Tibial nerve (tissue), 4 donors: ENCODE data around the gene LEF1. TPM values are rescaled to one million over a fixed set of nuclear protein-coding genes. Genes with fewer than 3 reads are reported as not detected.

Experiments used
- DNase-seq, 2 donors: peaks; one replicate each; pipeline ENCODE4 v3.0.0-alpha.2; 2019; ENCODE audit warnings: low spot score in 2 of 2
- H3K27ac ChIP-seq, 4 donors: fragments of 200-600 bp; sonication (generic) in 3 of 4; one replicate each; pipeline ENCODE4 v1.5.1; 2017 to 2019; ENCODE audit warnings: mild to moderate bottlenecking in 1 of 4
- H3K27me3 ChIP-seq, 2 donors: fragments of 200-600 bp; sonication (generic) in 1 of 2; one replicate each; pipeline versions ENCODE4 v1.5.1 to v1.6.0; 2017 to 2019
- H3K36me3 ChIP-seq, 3 donors: fragments of 200-600 bp; sonication (generic); one replicate each; pipeline ENCODE4 v1.5.1; 2018 to 2019
- H3K4me1 ChIP-seq, 4 donors: fragments of 200-600 bp; sonication (generic) in 3 of 4; one replicate each; pipeline ENCODE4 v1.5.1; 2017 to 2019
- H3K4me3 ChIP-seq, 4 donors: fragments of 200-600 bp; sonication (generic) in 3 of 4; one replicate each; pipeline ENCODE4 v1.5.1; 2017 to 2019; ENCODE audit warnings: mild to moderate bottlenecking in 1 of 4, moderate library complexity in 1 of 4
- H3K9me3 ChIP-seq, 4 donors: fragments of 200-600 bp; sonication (generic) in 3 of 4; one replicate each; pipeline ENCODE4 v1.5.1; 2017 to 2019
- EP300 ChIP-seq, 2 donors: sonication (generic); formaldehyde crosslinking; IDR thresholded peaks; one replicate each; pipeline ENCODE4 v1.6.1; 2017; ENCODE audit warnings: antibody characterized with exemption in 2 of 2, mild to moderate bottlenecking in 1 of 2
- POLR2A ChIP-seq, 2 donors: fragments of 450-650 bp; IDR thresholded peaks; one replicate each; pipeline ENCODE4 v1.6.1; 2017; ENCODE audit warnings: antibody characterized with exemption in 2 of 2, mild to moderate bottlenecking in 2 of 2, moderate library complexity in 2 of 2
- WGBS, 2 donors: methylation state at CpG; one replicate each; pipeline ENCODE4 v1.1.5; 2018; 5-methylcytosine and 5-hydroxymethylcytosine counted together
- total RNA-seq, 4 donors: library from RNA; depleted of rRNA; stranded (reverse); fragments of >200 nt; gene quantifications; one replicate each; pipeline ENCODE4 v1.1.0, GENCODE V29; 2016
- TF ChIP-seq, protein P1 (sequence below), 5 experiments: fragments of 200-600 bp in 3 of 5; fragments of 450-650 bp in 2 of 5; sonication (generic) in 3 of 5; IDR thresholded peaks; one replicate each; pipeline ENCODE4 v1.5.1; 2016 to 2019; ENCODE audit warnings: antibody characterized with exemption in 5 of 5, mild to moderate bottlenecking in 3 of 5, moderate library complexity in 2 of 5

The LEF1 gene
- total RNA-seq, 4 donors from 2014 or later = 1.9 to 11.7 (median 8.3) TPM

DNA sequence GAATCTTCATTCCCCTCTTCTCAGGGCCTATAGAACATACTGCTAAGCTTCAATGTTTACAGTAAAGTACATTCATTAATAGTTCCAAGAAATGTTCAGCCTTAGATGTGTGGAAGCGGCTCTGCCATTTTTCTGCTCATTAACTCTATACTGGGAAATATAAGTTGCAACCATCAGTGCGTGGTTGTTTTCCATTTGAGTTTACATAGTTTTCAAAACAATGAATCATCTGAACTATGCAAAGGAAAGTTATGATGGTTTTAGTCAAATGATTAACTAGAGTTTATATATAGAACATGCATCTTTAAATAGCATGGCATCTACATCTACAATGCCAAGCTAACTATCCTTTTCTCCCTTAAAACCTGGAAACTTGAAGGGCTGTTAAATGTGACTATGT lies 29.6 kb downstream of the LEF1 start:
- Histone ChIP-seq H3K4me1 (no peaks in the 10 kb centered on the region), H3K36me3 (no peaks in the 10 kb centered on the region), H3K9me3 (no peaks in the 10 kb centered on the region), H3K27ac (no peak overlapping the region), H3K4me3 (no peak overlapping the region), H3K27me3 (no peaks in the 10 kb centered on the region)
- DNase-seq = no peak
- TF ChIP-seq, protein P1, sequence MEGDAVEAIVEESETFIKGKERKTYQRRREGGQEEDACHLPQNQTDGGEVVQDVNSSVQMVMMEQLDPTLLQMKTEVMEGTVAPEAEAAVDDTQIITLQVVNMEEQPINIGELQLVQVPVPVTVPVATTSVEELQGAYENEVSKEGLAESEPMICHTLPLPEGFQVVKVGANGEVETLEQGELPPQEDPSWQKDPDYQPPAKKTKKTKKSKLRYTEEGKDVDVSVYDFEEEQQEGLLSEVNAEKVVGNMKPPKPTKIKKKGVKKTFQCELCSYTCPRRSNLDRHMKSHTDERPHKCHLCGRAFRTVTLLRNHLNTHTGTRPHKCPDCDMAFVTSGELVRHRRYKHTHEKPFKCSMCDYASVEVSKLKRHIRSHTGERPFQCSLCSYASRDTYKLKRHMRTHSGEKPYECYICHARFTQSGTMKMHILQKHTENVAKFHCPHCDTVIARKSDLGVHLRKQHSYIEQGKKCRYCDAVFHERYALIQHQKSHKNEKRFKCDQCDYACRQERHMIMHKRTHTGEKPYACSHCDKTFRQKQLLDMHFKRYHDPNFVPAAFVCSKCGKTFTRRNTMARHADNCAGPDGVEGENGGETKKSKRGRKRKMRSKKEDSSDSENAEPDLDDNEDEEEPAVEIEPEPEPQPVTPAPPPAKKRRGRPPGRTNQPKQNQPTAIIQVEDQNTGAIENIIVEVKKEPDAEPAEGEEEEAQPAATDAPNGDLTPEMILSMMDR (IDR thresholded peaks at IDR 0.05) = no peak
- no peak for TF ChIP-seq POLR2A (IDR thresholded peaks at IDR 0.05)
- TF ChIP-seq EP300 (IDR thresholded peaks at IDR 0.05) = no peak
- WGBS, 2 donors = 86 to 90% methylated on average over 2 of the region's 2 CpGs

DNA sequence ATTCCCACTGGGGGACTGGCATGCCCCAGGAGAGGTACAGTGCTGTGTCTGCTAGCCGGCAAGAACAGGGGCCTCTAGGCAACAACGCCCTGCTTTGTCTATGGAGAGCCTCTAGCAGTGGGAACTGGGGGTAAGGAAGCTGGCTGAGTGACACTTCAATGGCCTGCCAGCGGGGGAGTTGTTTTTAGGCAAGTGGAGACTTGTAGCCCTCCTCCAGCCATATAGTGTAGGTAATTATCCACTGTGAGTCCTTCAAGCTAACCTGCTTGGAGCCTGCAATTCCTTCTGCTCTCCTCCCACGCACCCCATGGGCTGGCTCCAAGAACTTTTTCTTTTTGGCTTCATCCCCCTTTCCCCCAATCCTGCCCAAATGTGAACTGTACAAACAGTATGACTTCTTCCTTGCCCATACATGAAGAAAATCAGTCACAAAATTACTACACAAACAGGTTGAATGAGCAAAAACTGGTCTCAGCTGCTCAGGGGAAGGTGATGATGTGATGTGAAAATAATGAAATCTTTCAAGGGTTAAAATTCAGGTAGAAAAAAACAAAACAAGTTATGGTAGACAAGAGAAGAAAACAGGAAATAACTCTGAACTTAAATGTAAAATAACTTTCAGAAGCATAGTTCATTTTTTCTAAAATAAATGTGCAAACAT lies 33.1 kb downstream of the LEF1 start:
- WGBS, 2 donors = 56 to 57% methylated on average over 4 of the region's 4 CpGs
- no peak for DNase-seq
- no peak for TF ChIP-seq POLR2A (IDR thresholded peaks at IDR 0.05)
- TF ChIP-seq, protein P1 (IDR thresholded peaks at IDR 0.05) = no peak
- no peak for TF ChIP-seq EP300 (IDR thresholded peaks at IDR 0.05)
- Histone ChIP-seq H3K36me3 (no peaks in the 10 kb centered on the region), H3K27ac (no peak overlapping the region), H3K27me3 (no peaks in the 10 kb centered on the region), H3K9me3 (no peaks in the 10 kb centered on the region), H3K4me3 (no peak overlapping the region), H3K4me1 (no peaks in the 10 kb centered on the region)

DNA sequence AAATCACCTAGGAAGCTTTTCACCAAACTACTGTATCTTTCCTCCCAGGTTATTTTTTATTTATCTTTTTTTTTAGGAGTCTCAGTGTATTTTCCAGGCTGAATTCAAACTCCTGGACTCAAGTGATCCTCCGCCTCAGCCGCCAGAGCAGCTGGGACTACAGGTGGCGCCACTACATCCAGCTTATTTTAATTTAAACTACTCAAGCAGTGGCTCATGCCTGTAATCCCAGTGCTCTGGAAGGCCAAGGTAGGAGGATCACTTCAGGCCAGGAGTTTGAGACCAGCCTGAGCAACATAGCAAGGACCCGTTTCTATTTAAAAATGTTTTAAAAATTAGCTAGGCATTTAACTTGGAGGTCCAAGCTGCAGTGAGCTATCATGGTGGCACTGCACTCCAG lies 37.8 kb downstream of the LEF1 start:
- no peak for DNase-seq
- Histone ChIP-seq H3K27ac (no peak overlapping the region), H3K27me3 (no peaks in the 10 kb centered on the region), H3K36me3 (no peaks in the 10 kb centered on the region), H3K4me1 (no peaks in the 10 kb centered on the region), H3K9me3 (no peaks in the 10 kb centered on the region), H3K4me3 (no peak overlapping the region)
- 94 to 95% methylated on average over 4 of the region's 4 CpGs for WGBS, 2 donors
- TF ChIP-seq EP300 (IDR thresholded peaks at IDR 0.05) = no peak
- TF ChIP-seq, protein P1 (IDR thresholded peaks at IDR 0.05) = no peak
- no peak for TF ChIP-seq POLR2A (IDR thresholded peaks at IDR 0.05)

DNA sequence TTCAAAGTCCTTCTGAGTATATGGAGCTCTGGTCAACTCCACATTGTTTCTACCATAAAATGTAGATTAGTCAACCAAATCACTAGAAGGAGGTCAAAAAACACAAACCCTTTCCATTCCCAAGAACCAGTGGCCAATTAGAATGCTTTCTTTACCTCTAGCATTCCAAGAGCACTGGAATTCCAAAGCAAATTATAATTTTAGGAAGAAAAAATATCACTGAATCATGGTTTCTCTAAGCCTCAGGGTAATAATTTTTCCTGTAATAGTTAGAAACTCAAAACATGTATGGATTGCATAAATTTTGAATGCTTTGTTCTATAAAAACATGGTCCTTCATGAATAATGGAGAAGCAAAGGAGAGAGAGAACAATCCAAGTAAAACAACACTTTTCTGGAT lies 39.5 kb downstream of the LEF1 start:
- H3K27me3 ChIP-seq = no peaks in the 10 kb centered on the region
- H3K27ac ChIP-seq = no peak overlapping the region
- no peak for DNase-seq
- H3K4me1 ChIP-seq = no peaks in the 10 kb centered on the region
- H3K36me3 ChIP-seq = no peaks in the 10 kb centered on the region
- no peaks in the 10 kb centered on the region for H3K9me3 ChIP-seq
- H3K4me3 ChIP-seq = no peak overlapping the region
- TF ChIP-seq, protein P1 (IDR thresholded peaks at IDR 0.05) = no peak
- TF ChIP-seq POLR2A (IDR thresholded peaks at IDR 0.05) = no peak
- no peak for TF ChIP-seq EP300 (IDR thresholded peaks at IDR 0.05)

DNA sequence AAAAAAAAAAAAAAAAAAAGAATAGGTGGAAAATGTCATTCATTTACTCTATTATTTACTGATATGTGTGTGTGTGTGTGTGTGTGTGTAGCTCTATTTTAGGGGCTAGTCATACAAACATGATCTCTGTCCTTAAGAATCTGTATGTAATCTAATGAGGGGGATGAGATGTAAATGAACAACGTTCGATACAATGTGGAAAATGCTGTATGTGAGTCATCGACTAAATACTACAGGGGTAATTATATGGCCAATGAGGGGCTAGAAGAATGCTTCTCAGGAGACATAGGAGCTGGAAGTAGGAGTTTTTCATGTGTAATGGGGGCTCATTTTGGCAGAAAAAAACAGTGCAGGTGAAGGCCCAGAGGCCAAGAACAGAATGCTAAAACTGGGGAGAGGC lies 41.9 kb downstream of the LEF1 start:
- DNase-seq = no peak
- TF ChIP-seq, protein P1 (IDR thresholded peaks at IDR 0.05) = no peak
- TF ChIP-seq POLR2A (IDR thresholded peaks at IDR 0.05) = no peak
- no peak for TF ChIP-seq EP300 (IDR thresholded peaks at IDR 0.05)
- Histone ChIP-seq H3K4me3 (no peak overlapping the region), H3K4me1 (no peaks in the 10 kb centered on the region), H3K27me3 (no peaks in the 10 kb centered on the region), H3K27ac (no peak overlapping the region), H3K9me3 (no peaks in the 10 kb centered on the region), H3K36me3 (no peaks in the 10 kb centered on the region)
- WGBS, 2 donors = 50 to 69% methylated on average over 3 of the region's 3 CpGs
